Measurements from ENCODE around the gene MAPT.

Gene MAPT

DNA sequence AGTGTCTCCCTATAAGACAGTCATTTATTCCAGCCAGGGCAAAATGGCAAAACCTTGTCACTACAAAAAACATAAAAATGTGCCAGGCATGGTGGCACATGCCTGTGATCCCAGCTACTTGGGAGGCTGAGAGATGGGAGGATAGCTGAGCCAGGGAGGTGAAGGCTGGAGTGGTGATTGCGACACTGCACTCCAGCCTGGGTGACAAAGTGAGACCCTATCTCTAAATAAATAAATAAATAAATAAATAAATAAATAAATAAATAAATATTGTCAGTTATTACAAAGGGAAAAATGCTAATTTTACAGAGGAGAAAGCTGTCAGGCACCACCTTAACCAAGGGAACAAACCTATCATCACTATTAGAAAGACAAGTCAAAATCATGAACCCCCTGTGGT lies 180.2 kb downstream of the MAPT start:
- Histone ChIP-seq H3K9me3 (no peaks in the 10 kb centered on the region), H3K27ac (no peak overlapping the region), H3K4me1 (peaks cover 0 to 23% (median 7%) of the 10 kb centered on the region in 4 donors), H3K4me3 (no peak overlapping the region), H3K27me3 (no peaks in the 10 kb centered on the region), H3K36me3 (peaks cover 0 to 3% (median 0%) of the 10 kb centered on the region in 3 donors)
- intact Hi-C loops (cut with DNase I; ENCODE audit: low total_unique reads), result loop anchor here (5.0 kb wide), 1 partner anchor 197 kb away; no protein-coding TSS in a partner anchor
- no peak for DNase-seq
- no peak for TF ChIP-seq CTCF (IDR thresholded peaks at IDR 0.05)
